H1 (cell line): ENCODE data around the gene AOAH. TPM values are rescaled to one million over a fixed set of nuclear protein-coding genes. Genes with fewer than 3 reads are reported as not detected.
"Not testable (repeated sequence)": the region's sequence is repeated elsewhere in the genome, so short reads cannot be mapped to it uniquely, and the experiment has no call there.

ENCODE experiments used
- CTCF ChIA-PET: fragments of 300-600 bp; sonication (Branson Sonifier 250); formaldehyde crosslinking; loops from one replicate; lab custom pipeline; 2021; ENCODE audit not compliant: partially characterized antibody; lab: Charles Lee
- POLR2A ChIA-PET: fragments of 300-600 bp; sonication (Branson Sonifier 250); formaldehyde crosslinking; loops from one replicate; lab custom pipeline; 2021; ENCODE audit warnings: inconsistent platforms; ENCODE audit not compliant: partially characterized antibody; lab: Charles Lee
- DNase-seq, 2 experiments: peaks; one replicate each; pipeline versions ENCODE4 v3.0.0 to v3.0.0-alpha.2; 2010 to 2022; ENCODE audit warnings: low spot score in 2 of 2, low read depth in 1 of 2, mixed read lengths in 1 of 2
- FAIRE-seq: peaks from 2 replicates; lab custom pipeline; 2011; peaks lifted over from hg19 to GRCh38; lab: Jason Lieb, UNC
- H2AFZ ChIP-seq: 2 replicates; pipeline ENCODE4 v1.8.1; 2012; ENCODE audit warnings: low read length, inconsistent platforms
- H2AK5ac ChIP-seq: 2 replicates; pipeline ENCODE4 v1.6.1; 2013; ENCODE audit warnings: low read depth, low read length
- H2BK120ac ChIP-seq: replicated peaks from 2 replicates; pipeline ENCODE3; 2013; ENCODE audit warnings: low read depth, low read length, inconsistent platforms
- H2BK12ac ChIP-seq: 2 replicates; pipeline ENCODE4 v1.6.1; 2013; ENCODE audit warnings: low read depth, low read length
- H2BK15ac ChIP-seq: 2 replicates; pipeline ENCODE4 v1.6.1; 2013; ENCODE audit warnings: low read length
- H2BK20ac ChIP-seq: 2 replicates; pipeline ENCODE4 v1.6.1; 2013; ENCODE audit warnings: low read length
- H2BK5ac ChIP-seq: 2 replicates; pipeline ENCODE4 v1.6.1; 2013; ENCODE audit warnings: low read depth, low read length
- H3K14ac ChIP-seq: 2 replicates; pipeline ENCODE4 v1.6.1; 2013; ENCODE audit warnings: inconsistent platforms; ENCODE audit not compliant: insufficient read length
- H3K18ac ChIP-seq: 2 replicates; pipeline ENCODE4 v1.6.1; 2013; ENCODE audit warnings: low read length; ENCODE audit errors: extremely low read depth
- H3K23ac ChIP-seq: 2 replicates; pipeline ENCODE4 v1.6.1; 2013; ENCODE audit warnings: inconsistent platforms; ENCODE audit not compliant: insufficient read length
- H3K23me2 ChIP-seq: 2 replicates; pipeline ENCODE4 v1.6.1; 2013; ENCODE audit warnings: low read depth, low read length
- H3K27ac ChIP-seq: 2 replicates; pipeline ENCODE4 v1.6.1; 2011; ENCODE audit warnings: low read depth, low read length, inconsistent platforms
- H3K27me3 ChIP-seq, 4 experiments: replicated peaks in 1 of 4; 1 replicate in 1 of 4; 2 replicates in 3 of 4; pipeline versions ENCODE4 v1.6.1 to v1.8.1; 2011 to 2013; ENCODE audit warnings: low read length in 3 of 4, mild to moderate bottlenecking in 3 of 4, inconsistent platforms in 2 of 4, mixed read lengths in 2 of 4, moderate library complexity in 1 of 4; ENCODE audit not compliant: control insufficient read depth in 3 of 4, insufficient read depth in 3 of 4; ENCODE audit errors: extremely low read depth in 1 of 4
- H3K36me3 ChIP-seq, 4 experiments: 2 replicates each; pipeline versions ENCODE4 v1.6.1 to v1.8.1; 2011 to 2013; ENCODE audit warnings: mild to moderate bottlenecking in 4 of 4, low read length in 3 of 4, moderate library complexity in 2 of 4, control low read depth in 1 of 4, inconsistent platforms in 1 of 4; ENCODE audit not compliant: insufficient read depth in 4 of 4, control insufficient read depth in 2 of 4
- H3K4ac ChIP-seq: replicated peaks from 2 replicates; pipeline ENCODE3; 2013; ENCODE audit warnings: low read length, low read depth, mixed read lengths, inconsistent platforms; ENCODE audit not compliant: insufficient read length
- H3K4me1 ChIP-seq, 4 experiments: replicated peaks in 1 of 4; 1 replicate in 1 of 4; 2 replicates in 3 of 4; pipeline versions ENCODE4 v1.6.1 to v1.8.1; 2011 to 2013; ENCODE audit warnings: low read length in 3 of 4, inconsistent platforms in 2 of 4, mixed read lengths in 1 of 4; ENCODE audit not compliant: insufficient read depth in 4 of 4, control insufficient read depth in 3 of 4
- H3K4me2 ChIP-seq, 2 experiments: 2 replicates each; pipeline versions ENCODE4 v1.6.1 to v1.8.1; 2011 to 2013; ENCODE audit warnings: low read depth in 2 of 2, low read length in 2 of 2, control low read depth in 1 of 2, inconsistent platforms in 1 of 2, mild to moderate bottlenecking in 1 of 2; ENCODE audit not compliant: insufficient read depth in 1 of 2
- H3K4me3 ChIP-seq, 4 experiments: fragments of 200-600, 300-600 bp in 1 of 4; sonication (generic), shearing (Covaris generic), sonication (Bioruptor Twin) in 1 of 4; 2 replicates each; pipeline versions ENCODE4 v1.5.1 to v1.8.1; 2011 to 2016; ENCODE audit warnings: low read length in 4 of 4, low read depth in 3 of 4, control low read depth in 2 of 4, inconsistent platforms in 2 of 4, mild to moderate bottlenecking in 2 of 4, mixed read lengths in 1 of 4, moderate library complexity in 1 of 4; ENCODE audit not compliant: insufficient read depth in 2 of 4; ENCODE audit errors: extremely low read depth in 1 of 4
- H3K56ac ChIP-seq: replicated peaks from 2 replicates; pipeline ENCODE3; 2013; ENCODE audit warnings: low read depth, mild to moderate bottlenecking, mixed read lengths, low read length, inconsistent platforms; ENCODE audit not compliant: insufficient read length
- H3K79me1 ChIP-seq: 2 replicates; pipeline ENCODE4 v1.6.1; 2013; ENCODE audit warnings: low read depth, low read length, control low read depth
- H3K79me2 ChIP-seq, 2 experiments: 2 replicates each; pipeline versions ENCODE4 v1.6.1 to v1.8.1; 2012 to 2013; ENCODE audit warnings: low read length in 2 of 2, mild to moderate bottlenecking in 2 of 2, inconsistent platforms in 1 of 2; ENCODE audit not compliant: insufficient read depth in 2 of 2, control insufficient read depth in 1 of 2
- H3K9ac ChIP-seq, 4 experiments: replicated peaks in 1 of 4; 1 replicate in 1 of 4; 2 replicates in 3 of 4; pipeline versions ENCODE4 v1.6.1 to v1.8.1; 2011 to 2013; ENCODE audit warnings: low read depth in 3 of 4, low read length in 3 of 4, control low read depth in 2 of 4, mild to moderate bottlenecking in 2 of 4, moderate library complexity in 2 of 4, inconsistent platforms in 1 of 4; ENCODE audit errors: extremely low read depth in 1 of 4
- H3K9me3 ChIP-seq, 2 experiments: 2 replicates each; pipeline versions ENCODE4 v1.6.1 to v1.8.1; 2012 to 2013; ENCODE audit warnings: mild to moderate bottlenecking in 2 of 2, moderate library complexity in 2 of 2, control low read depth in 1 of 2, inconsistent platforms in 1 of 2, low read depth in 1 of 2, low read length in 1 of 2, mixed read lengths in 1 of 2; ENCODE audit not compliant: insufficient read depth in 2 of 2
- H4K20me1 ChIP-seq, 2 experiments: replicated peaks in 1 of 2; 2 replicates each; pipeline versions ENCODE3 to v1.8.1; 2011 to 2013; ENCODE audit warnings: inconsistent platforms in 2 of 2, low read length in 2 of 2, mild to moderate bottlenecking in 1 of 2; ENCODE audit not compliant: insufficient read depth in 2 of 2, control insufficient read depth in 1 of 2
- H4K5ac ChIP-seq: 2 replicates; pipeline ENCODE4 v1.6.1; 2013; ENCODE audit warnings: low read length, low read depth, mixed read lengths, inconsistent platforms; ENCODE audit not compliant: insufficient read length
- H4K8ac ChIP-seq: 2 replicates; pipeline ENCODE4 v1.8.0; 2013; ENCODE audit warnings: mild to moderate bottlenecking, moderate library complexity, low read length, inconsistent platforms; ENCODE audit not compliant: insufficient read depth; ENCODE audit errors: extremely low read depth
- H4K91ac ChIP-seq: replicated peaks from 2 replicates; pipeline ENCODE3; 2013; ENCODE audit warnings: low read length, mixed read lengths, inconsistent platforms; ENCODE audit not compliant: insufficient read length
- WGBS, 2 experiments: shearing (Covaris generic) in 1 of 2; methylation state at CpG; one replicate each; pipeline versions ENCODE4 v1.1.6 to v1.1.7; 2013 to 2015; ENCODE audit warnings: low lambda C conversion rate in 2 of 2, mixed read lengths in 2 of 2, inconsistent platforms in 1 of 2, low coverage in 1 of 2, missing lambda C conversion rate in 1 of 2; ENCODE audit not compliant: insufficient replicate concordance in 2 of 2, insufficient coverage in 1 of 2, insufficient read length in 1 of 2; ENCODE audit errors: extremely low coverage in 1 of 2, missing lambda C conversion rate in 1 of 2; 5-methylcytosine and 5-hydroxymethylcytosine counted together
- polyA plus RNA-seq, 7 experiments: library from polyadenylated mRNA; depleted of rRNA in 3 of 7; stranded (reverse) in 5 of 7; unstranded in 2 of 7; fragments of >200 nt in 5 of 7; fragments of 200-250 nt in 2 of 7; gene quantifications; 1 replicate in 5 of 7; 2 replicates in 1 of 7; 4 replicates in 1 of 7; pipeline versions ENCODE4 v1.2.1 to v1.2.3, GENCODE V29; 2011 to 2013; ENCODE audit warnings: missing spikeins in 2 of 7, mixed read lengths in 2 of 7
- total RNA-seq: library from RNA; stranded (reverse); fragmentation: NEBNext Ultra II Directional; extraction: Animal tissue kit (Norgen Biotek cat#: 25700); gene quantifications from 2 replicates; pipeline ENCODE4 v1.2.1, GENCODE V29; 2021

The AOAH gene
- total and polyA plus RNA-seq, 2 of the 8 experiments (the other 6 are each of a cell fraction or from before 2014, with no cell fraction given): 0.08 TPM; not detected in 1

- H3K79me1 ChIP-seq, H2AK5ac ChIP-seq, H2BK5ac ChIP-seq, H3K27ac ChIP-seq, H3K18ac ChIP-seq, H3K23me2 ChIP-seq, H2AFZ ChIP-seq, H3K36me3 ChIP-seq, H3K9ac ChIP-seq, H3K4me1 ChIP-seq, DNase-seq, H3K4ac ChIP-seq, H4K91ac ChIP-seq, H3K79me2 ChIP-seq, H2BK12ac ChIP-seq, H3K14ac ChIP-seq, H4K20me1 ChIP-seq, H3K23ac ChIP-seq, H3K56ac ChIP-seq, H3K9me3 ChIP-seq, H2BK20ac ChIP-seq, H4K5ac ChIP-seq, H2BK120ac ChIP-seq, H3K27me3 ChIP-seq, H2BK15ac ChIP-seq, H3K4me2 ChIP-seq, H3K4me3 ChIP-seq, FAIRE-seq, POLR2A ChIA-PET, H4K8ac ChIP-seq: not testable (repeated sequence)
- WGBS, 2 experiments: 85% methylated on average over 5 of the region's 5 CpGs; no CpG with 5 or more reads in 1 of the 2 experiments
- CTCF ChIA-PET: interaction anchor here (1.1 to 1.9 kb wide), 4 partner anchors 16 to 166 kb away, joined by 3 to 12 read pairs (median 6); no protein-coding TSS in a partner anchor
These were observed 219.7 kb downstream of the AOAH start for GRCh38 chr7:36504617-36505016.

GRCh38 chr7:36504216-36504615, 220.1 kb downstream of the AOAH start:
- H3K4ac ChIP-seq, POLR2A ChIA-PET, H2BK5ac ChIP-seq, H2AK5ac ChIP-seq, H3K4me1 ChIP-seq, H3K27me3 ChIP-seq, H3K56ac ChIP-seq, H3K4me3 ChIP-seq, H3K4me2 ChIP-seq, H3K23ac ChIP-seq, H2BK12ac ChIP-seq, H2AFZ ChIP-seq, H4K91ac ChIP-seq, H3K14ac ChIP-seq, H3K79me1 ChIP-seq, H4K8ac ChIP-seq, H2BK120ac ChIP-seq, DNase-seq, H4K5ac ChIP-seq, H2BK15ac ChIP-seq, H3K79me2 ChIP-seq, H3K9ac ChIP-seq, H3K36me3 ChIP-seq, FAIRE-seq, H4K20me1 ChIP-seq, H2BK20ac ChIP-seq, H3K18ac ChIP-seq, H3K27ac ChIP-seq, H3K23me2 ChIP-seq, H3K9me3 ChIP-seq: not testable (repeated sequence)
- WGBS, 2 experiments: 98% methylated on average over 17 of the region's 17 CpGs; no CpG with 5 or more reads in 1 of the 2 experiments
- CTCF ChIA-PET: interaction anchor here (1.2 to 1.9 kb wide), 2 partner anchors 129 to 166 kb away, joined by 3 to 12 read pairs; no protein-coding TSS in a partner anchor
